Left ventricle myocardium inferior (tissue), 1 donor: ENCODE measurements around the gene RUNX2. TPM values are rescaled to one million over a fixed set of nuclear protein-coding genes. Genes with fewer than 3 reads are reported as not detected.
A peak's percentile ranks its signal among the peaks of the same experiment; 100 is the strongest.

Experiments used
- DNase-seq: peaks from one replicate; pipeline ENCODE4 v3.0.0-alpha.2; 2020
- H3K27ac ChIP-seq: fragments of 200-600 bp; replicated peaks from 2 replicates; pipeline ENCODE4 v1.8.0; 2021
- H3K27me3 ChIP-seq: fragments of 200-600 bp; 2 replicates; pipeline ENCODE4 v1.8.0; 2021; ENCODE audit warnings: low read depth
- H3K36me3 ChIP-seq: fragments of 200-600 bp; 2 replicates; pipeline ENCODE4 v1.8.0; 2021
- H3K4me1 ChIP-seq: fragments of 200-600 bp; 2 replicates; pipeline ENCODE4 v1.8.0; 2021
- H3K4me3 ChIP-seq: fragments of 200-600 bp; 2 replicates; pipeline ENCODE4 v1.8.0; 2021; ENCODE audit warnings: mild to moderate bottlenecking, moderate library complexity
- H3K9me3 ChIP-seq: fragments of 200-600 bp; replicated peaks from 2 replicates; pipeline ENCODE4 v1.8.0; 2021
- CTCF ChIP-seq: fragments of 200-600 bp; IDR thresholded peaks from 2 replicates; pipeline ENCODE4 v1.8.0; 2021; ENCODE audit warnings: antibody characterized with exemption, mild to moderate bottlenecking, borderline replicate concordance
- intact Hi-C: fragments of 100-400 bp; cut with micrococcal nuclease; formaldehyde crosslinking; loops from one replicate; pipeline ENCODE4 v1.11.0; 2022
- total RNA-seq: library from RNA; stranded (reverse); fragmentation: NEBNext Ultra II Directional; extraction: Animal tissue kit (Norgen Biotek cat#: 25700); gene quantifications from one replicate; pipeline ENCODE4 v1.2.1, GENCODE V29; 2021
- donor health status: DM: no; HTN: yes; CAD: no; lungs with severe emphysema.

The RUNX2 gene
- total RNA-seq, 1 donor from 2014 or later: 0.38 TPM

- no peak for DNase-seq
- Histone ChIP-seq H3K4me3 (no peak overlapping the region), H3K27me3 (no peaks in the 10 kb centered on the region), H3K4me1 (no peaks in the 10 kb centered on the region), H3K27ac (no peak overlapping the region), H3K9me3 (no peaks in the 10 kb centered on the region), H3K36me3 (no peaks in the 10 kb centered on the region)
- no peak for TF ChIP-seq CTCF
- intact Hi-C loops: no loop called here
These were observed 41.7 kb downstream of the RUNX2 start for GRCh38 chr6:45369870-45370269.

- no peaks in the 10 kb centered on the region for H3K9me3 ChIP-seq
- no peak for DNase-seq
- peaks cover 11% of the 10 kb centered on the region for H3K4me1 ChIP-seq
- H3K4me3 ChIP-seq: no peak overlapping the region
- intact Hi-C loops: no loop called here
- H3K36me3 ChIP-seq: no peaks in the 10 kb centered on the region
- no peak for TF ChIP-seq CTCF
- H3K27me3 ChIP-seq: no peaks in the 10 kb centered on the region
- H3K27ac ChIP-seq: no peak overlapping the region
These were observed 43.9 kb downstream of the RUNX2 start for GRCh38 chr6:45371924-45372573.

- DNase-seq: no peak
- H3K27ac ChIP-seq: no peak overlapping the region
- intact Hi-C loops: no loop called here
These were observed 47.3 kb downstream of the RUNX2 start for GRCh38 chr6:45375449-45375848.

GRCh38 chr6:45376310-45377042 is 48.3 kb downstream of the RUNX2 start:
- Histone ChIP-seq H3K9me3 (no peaks in the 10 kb centered on the region), H3K4me1 (peaks cover 28% of the 10 kb centered on the region), H3K36me3 (no peaks in the 10 kb centered on the region), H3K27ac (peak overlapping the region; percentile 93), H3K4me3 (peak overlapping the region; percentile 86), H3K27me3 (no peaks in the 10 kb centered on the region)
- no peak for TF ChIP-seq CTCF
- intact Hi-C loops: no loop called here
- no peak for DNase-seq

More at GRCh38 chr6:45375449-45375848, 47.3 kb downstream of the RUNX2 start:
- TF ChIP-seq CTCF: no peak
- H3K4me3 ChIP-seq: no peak overlapping the region
- no peaks in the 10 kb centered on the region for H3K27me3 ChIP-seq
- no peaks in the 10 kb centered on the region for H3K36me3 ChIP-seq
- H3K4me1 ChIP-seq: peaks cover 28% of the 10 kb centered on the region
- no peaks in the 10 kb centered on the region for H3K9me3 ChIP-seq

- DNase-seq: no peak
- Histone ChIP-seq H3K9me3 (no peaks in the 10 kb centered on the region), H3K4me3 (peak overlapping the region; percentile 86), H3K27ac (peak overlapping the region; percentile 93), H3K4me1 (peaks cover 28% of the 10 kb centered on the region), H3K36me3 (no peaks in the 10 kb centered on the region), H3K27me3 (no peaks in the 10 kb centered on the region)
- intact Hi-C loops: no loop called here
- no peak for TF ChIP-seq CTCF
These were observed 49.0 kb downstream of the RUNX2 start for GRCh38 chr6:45377043-45377553.
